GM19372 (cell line): Measurements from ENCODE around the gene CCDC78.

ENCODE experiments used
- ATAC-seq: cut with Tn5 transposase; IDR thresholded peaks from one replicate; pipeline ENCODE4 v1.9.1; 2021; ENCODE audit warnings: mild to moderate bottlenecking, low read depth, moderate library complexity; ENCODE audit not compliant: unreplicated experiment

Gene CCDC78

DNA sequence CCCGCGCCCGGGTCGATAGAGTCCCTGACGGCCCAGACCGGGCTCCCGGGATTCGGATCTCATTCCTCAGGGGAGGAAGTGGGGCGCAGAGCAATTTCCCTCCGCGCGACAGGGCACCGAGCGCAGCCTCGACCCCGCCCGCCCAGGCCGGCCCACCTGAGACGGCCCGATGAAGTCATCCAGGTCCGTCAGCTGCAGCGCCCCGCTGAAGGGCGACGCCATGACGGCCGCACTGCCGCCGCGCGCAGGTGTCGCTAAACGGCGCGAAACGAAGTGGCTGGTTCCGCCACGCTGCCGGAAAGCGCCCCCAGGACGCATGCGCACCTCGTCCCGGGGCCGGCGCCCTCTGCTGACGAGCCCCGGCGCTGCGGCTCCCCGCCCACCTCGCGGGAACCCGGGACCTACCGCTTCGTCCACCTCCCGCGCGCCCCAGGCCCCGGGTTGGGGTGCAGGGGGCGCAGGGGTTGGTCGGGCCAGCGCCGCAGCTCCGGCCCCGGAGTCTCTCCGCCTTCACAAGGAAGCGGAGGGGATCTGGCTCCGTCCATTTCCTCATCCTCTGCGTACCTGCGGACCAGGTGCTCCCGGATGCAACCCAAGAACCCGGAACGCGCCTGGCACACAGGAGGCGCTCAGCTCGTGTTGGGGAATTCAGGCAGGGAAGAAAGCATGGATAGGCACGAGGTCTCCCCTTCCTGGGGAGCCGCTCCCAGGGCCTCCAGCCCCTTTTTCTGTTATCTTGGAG, 14.7 kb upstream of the CCDC78 start, which contains the start of gene CIAO3:
Gene CIAO3, minus strand, starts transcription at position 234 of the 742 bp plus-strand sequence. Its CDS starts 12 bp downstream, at position 222.
- ATAC-seq = peak; percentile 77

DNA sequence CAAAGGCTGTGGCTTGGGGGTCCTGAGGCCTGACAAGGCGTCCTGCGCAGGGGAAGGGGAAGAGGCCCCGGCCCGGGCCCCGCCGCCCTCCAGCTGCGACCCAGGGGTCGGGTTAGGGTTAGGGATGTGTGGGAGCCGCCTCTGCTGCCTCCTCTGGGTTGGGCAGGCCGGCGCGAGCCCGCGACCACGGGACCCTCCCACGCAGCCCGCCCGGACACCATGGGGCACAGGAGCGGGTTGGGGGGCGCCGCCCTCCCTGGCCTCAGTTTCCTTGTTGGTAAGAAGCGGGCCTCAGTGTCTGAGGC, 14.2 kb upstream of the CCDC78 start:
- peak; percentile 5 for ATAC-seq

DNA sequence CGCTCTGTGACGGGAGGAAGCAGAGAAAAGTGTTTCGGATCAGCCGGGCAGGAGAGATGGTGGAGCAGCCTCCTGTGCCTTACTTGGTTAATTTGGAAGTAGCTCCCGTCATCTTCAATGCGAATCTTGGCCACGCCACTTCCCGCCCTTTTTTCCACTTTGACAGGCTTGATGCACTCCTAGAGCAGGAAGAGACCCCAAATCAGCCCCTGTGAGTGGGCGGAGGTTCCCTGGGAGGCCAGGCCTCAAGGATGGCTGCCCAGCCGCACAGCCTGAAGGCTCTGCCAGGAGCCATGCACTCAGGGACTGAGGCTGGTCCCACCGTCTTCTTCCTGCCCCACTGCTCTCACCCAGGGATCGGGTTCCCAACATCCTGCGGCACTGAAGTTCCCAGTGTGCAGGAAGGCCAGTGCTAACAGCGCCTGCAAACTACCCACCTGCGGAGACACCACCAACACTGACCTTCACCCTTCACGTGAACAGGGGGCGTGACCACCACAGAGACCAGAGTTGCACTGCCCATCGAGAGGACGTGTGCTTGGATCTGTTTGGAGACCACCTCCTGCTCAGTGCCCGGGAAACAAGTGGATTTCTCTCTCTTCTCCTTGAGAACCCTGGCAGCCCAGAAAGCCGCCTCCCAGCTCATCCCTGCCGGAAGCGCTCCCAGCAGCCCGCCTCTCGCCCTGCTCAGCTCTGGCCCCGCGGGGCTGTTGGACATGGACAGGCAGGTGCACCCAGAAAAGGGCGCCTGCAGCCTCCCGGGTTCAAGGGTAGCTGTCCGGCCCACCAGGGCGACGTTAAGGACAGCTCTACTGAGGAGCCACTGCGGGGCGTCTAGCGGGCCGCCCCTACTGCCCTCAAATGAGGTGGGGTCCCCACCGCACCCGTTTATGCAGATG, 13.6 kb upstream of the CCDC78 start:
- no peak for ATAC-seq

DNA sequence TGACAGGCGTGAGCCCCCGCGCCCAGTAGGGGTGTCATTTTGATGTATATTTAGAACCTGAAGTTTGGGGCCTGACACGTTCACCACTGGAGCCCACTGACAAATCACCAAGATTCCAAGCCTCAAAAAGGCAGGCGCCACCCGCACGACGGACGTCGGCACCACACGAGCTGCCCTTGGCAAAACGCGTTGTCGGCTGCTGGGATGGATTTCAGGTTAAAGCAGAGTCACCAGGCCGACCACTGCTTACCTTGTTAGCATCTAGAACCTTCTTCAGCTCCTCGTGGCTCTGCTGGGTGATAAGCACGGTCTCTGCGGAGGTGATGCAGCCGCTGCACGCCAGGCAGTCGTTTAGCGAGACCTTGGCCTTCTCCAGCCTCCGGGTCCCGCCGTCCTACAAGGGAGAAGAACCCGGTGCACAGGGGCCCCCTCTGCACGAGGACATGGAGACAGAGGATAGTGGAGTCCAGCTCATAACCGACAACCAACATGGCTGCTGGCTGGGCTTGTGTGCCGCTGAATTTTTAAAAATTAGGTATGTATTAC, 10.8 kb upstream of the CCDC78 start:
- no peak for ATAC-seq

DNA sequence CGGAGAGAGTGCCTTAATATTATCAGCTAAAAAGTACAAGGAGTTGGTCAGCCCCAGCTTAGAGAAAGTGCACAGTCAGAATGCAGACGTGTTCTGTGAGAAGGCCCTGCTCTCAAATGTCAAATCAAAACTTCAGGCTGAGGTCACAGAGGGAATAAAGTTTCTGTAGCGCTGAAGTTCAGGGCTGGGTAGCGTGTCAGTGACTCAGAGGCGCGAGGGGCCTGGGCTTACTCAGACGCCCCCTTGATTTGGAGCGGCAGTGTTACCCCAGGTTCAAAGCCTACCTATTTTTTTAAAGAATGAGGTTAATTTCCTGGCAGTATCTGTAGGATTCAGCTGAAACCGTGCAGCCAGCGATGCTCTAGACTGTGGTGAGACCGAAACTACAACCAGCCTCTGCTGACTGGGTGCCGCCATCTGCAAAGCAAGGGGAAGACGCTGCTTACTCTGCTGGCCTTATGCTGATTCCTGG, 9.8 kb upstream of the CCDC78 start:
- ATAC-seq = no peak

DNA sequence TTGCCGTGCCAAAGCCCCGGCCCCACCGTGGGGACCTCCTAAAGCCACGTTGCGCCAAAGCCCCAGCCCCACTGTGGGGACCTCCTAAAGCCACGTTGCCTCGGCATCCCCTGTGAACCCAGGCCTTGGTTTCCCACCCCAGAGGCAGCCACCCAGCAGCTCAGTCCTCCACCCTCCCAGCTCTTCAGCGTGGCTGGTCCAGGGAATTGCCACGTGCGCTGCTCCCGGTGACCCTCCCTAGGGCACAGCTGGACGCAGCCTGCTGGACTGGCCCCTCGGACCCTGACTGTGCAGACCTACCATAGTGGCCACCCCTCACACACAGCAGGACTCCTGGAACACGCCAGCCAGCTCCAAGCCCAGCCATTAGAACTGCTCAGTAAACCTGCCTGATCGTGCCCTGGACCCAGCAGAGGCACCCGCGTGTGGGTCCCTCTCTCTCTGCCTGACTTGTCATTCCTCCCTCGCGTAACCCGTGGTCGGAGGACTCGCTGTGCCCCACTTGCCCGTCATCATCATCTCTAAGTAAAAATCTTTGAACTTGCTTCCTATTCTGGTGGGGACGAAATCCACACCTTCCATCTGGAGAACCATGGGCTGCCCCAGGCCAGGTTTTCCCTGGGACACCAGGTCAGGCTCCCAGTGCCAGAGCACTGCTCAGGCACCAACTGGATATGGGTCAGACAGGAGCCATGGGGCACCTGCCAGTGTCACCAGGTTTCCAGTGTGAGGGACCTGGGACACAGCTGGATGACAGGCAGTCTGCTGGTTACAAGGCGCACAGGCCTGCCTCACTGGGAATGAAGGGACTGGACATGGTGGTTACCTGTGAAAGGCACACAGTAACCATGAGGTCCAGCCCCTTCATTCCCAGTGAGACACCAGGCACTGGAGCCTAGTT, 9.0 kb upstream of the CCDC78 start:
- ATAC-seq = no peak

DNA sequence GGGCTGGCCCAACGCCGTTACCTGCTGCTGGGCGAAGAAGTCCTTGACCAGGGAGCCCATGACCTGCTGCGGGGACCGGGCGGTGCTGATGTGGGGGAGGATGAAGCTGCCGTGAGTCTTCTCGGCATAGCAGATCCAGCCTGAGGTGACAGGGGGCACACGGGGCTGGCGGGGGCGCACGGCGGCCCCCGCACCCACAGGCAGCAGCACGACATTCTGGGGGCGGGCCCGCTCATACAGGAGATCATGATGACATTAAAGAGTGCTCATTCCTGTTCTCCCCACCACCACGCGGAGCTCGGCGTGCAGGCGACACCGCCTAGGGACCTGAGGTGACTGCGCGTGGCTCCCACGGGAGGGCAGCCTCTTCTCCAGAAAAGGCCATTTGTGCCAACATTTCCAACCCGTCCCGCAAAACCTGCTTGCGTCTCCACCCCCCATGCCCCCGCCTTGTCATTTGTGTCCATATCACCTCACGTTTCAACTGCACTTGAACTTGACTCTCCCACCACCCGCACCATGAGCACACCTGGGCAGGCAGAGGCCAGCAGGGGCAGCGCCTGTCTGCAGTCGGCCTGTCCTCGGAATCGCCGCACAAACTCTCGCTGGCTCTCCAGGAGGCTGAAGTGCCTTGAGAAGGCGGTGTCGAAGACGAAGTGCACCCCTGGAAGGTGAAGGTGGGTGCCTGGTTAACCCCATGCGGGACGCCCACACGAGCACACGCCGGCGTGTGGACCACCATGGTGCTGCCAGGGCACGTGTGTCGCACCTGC, 8.2 kb upstream of the CCDC78 start:
- ATAC-seq = no peak

DNA sequence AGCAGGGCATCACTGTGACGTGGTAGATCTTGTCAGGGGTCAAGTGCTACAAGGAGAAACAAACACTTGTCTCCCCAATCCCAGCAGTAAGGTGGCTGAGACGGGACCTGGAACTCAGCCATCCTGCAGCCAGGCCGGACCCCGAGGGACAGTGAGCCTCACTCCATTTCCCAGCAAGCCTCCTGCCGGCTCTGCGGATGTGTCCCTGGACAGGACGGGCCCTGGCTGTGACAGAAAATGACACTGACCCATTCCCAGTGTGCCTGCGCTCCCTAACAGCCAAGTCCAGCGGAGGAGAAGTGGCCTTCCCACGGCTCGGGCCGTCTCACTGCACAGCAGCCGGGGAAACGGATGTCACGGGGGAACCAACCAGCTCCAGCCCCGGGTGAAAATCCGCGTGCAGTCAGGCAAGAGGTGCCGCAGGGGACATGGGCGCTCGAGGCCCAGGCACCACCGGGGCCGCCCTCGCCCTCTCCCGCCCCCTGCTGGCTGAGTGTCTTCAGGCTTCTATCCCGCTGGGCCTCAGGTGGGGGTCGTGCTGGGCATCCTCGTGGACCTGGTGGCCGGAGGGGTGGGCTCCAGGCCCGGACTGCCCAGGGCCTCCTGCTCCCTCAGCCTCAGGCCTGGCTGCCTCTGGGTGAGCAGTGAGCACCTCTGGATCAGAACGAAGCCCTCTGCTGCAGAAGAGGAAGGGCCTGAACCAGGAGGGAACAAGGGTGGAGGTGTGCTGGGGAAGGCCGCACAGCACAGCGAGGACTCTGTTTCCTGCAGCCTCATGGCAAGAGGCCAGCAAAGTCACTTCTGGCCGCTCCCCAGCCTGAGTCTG, 7.4 kb upstream of the CCDC78 start:
- ATAC-seq = no peak

DNA sequence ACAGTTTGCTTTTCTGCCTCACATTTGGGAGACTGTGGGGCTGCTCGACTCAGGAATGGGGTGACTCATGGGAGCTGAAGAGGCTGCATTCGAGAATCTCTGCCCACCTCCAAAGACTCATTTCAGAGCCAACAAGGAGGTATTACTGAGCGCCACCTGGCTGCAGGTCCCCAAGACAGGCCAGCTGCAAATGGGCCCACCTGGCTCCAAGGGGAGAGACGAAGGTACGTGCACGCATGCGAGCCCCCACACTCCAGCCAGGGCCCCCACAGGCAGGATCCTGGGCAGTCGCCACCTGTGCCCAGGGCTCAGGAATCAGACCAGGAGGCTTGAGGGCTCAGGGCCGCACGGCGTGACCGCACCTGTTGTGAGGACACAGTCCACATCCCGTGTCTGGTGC, 6.7 kb upstream of the CCDC78 start:
- no peak for ATAC-seq

DNA sequence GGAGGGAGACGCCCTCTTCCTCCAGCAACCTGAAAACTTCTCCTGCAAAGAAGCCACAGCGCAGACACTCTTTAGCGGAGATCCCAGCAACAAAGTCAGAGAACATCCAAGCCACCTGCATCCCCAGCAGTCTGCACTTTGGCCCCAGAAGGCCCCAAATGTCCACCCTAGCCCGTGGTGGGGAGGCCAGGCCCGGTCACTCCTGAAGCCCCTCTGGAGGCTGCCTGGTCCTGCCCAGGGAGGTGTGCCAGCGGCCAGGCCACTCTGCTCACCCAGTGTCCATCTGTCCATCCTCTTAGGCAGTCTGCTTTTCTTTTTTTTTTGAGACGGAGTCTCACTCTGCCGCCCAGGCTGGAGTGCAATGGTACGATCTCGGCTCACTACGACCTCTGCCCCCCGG, 6.1 kb upstream of the CCDC78 start:
- ATAC-seq = no peak

DNA sequence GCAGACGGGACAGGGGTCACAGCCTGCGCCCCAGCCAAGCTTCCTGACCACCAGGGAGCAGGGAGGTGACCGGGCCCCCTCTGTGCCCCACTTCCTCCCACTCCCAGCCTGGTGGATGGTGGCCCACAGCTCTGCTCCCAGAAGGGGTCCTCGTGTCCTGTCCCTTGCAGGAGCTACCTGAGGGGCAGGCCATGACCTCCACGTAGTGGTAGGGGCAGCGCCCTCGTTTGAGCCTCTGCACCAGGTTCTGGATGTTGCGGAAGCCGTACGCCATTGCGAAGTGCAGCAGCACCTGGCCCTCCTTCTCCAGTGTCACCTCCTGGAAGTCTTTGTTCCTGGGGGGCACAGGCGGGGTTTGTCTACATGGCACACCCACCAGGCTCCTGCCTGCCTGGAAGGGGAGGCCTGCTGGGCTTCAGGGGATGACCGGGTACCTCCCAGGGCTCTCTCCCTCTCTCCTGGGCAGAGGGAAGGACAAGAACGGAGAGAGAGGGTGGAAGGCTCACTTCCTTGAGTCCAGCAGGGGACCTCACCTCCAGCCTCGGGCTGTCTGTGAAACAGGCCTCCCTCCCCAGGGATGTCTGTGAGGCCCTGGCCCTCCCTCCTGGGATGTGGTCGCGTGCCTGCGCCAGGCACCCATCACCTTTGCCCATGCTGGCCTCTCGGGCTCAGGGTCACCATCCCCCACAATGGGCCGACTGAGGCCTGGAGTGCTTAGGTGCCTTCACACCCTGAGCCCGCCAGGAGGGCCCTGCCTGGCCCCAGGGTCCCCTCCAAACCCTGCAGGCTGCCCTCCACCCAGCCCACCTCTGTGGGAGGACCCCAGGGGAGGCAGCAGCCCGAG, 4.6 kb upstream of the CCDC78 start:
- no peak for ATAC-seq

DNA sequence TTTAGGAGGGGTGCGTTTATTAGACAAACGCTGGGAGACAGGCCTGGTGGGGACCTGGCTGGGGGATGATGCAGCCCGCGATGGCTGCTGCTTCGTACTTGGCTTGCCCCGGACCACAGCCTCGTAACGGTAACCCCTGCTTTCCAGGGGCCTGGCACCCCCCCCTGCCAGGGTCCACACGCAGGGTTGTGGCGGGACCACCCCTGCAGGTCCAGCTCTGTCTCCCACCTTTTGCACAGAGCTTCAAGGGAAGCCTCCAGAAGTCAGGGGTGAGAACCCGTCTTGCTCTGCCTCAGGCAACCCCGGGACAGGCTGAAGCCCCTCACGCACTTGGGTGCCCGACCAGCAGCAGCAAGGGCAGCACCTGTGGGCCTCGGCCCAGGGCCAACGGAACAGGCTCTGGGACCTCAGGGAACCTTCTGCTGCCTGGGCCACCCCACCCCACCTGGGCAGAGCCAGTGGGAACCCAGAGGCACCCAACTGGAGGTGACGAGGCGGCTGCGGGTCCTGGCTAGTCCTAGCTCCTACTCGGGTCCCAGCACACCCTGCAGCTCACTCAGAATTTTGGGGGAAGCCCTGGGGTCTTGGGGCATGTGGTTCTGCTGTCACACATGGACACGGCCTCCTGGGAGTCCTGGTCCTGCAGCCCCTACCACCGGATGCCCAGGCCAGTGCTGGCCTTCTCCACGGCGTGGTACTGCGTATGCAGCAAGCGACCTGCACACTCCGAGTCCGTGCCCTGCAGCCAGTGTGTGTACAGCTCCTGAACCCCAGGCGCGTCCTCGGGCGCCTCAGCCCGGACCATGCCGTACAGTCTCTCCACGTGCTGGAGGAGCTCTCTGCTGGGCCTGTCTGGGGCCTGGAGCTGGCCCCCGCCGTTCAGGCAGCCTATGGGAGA, 3.8 kb upstream of the CCDC78 start:
- ATAC-seq = no peak

DNA sequence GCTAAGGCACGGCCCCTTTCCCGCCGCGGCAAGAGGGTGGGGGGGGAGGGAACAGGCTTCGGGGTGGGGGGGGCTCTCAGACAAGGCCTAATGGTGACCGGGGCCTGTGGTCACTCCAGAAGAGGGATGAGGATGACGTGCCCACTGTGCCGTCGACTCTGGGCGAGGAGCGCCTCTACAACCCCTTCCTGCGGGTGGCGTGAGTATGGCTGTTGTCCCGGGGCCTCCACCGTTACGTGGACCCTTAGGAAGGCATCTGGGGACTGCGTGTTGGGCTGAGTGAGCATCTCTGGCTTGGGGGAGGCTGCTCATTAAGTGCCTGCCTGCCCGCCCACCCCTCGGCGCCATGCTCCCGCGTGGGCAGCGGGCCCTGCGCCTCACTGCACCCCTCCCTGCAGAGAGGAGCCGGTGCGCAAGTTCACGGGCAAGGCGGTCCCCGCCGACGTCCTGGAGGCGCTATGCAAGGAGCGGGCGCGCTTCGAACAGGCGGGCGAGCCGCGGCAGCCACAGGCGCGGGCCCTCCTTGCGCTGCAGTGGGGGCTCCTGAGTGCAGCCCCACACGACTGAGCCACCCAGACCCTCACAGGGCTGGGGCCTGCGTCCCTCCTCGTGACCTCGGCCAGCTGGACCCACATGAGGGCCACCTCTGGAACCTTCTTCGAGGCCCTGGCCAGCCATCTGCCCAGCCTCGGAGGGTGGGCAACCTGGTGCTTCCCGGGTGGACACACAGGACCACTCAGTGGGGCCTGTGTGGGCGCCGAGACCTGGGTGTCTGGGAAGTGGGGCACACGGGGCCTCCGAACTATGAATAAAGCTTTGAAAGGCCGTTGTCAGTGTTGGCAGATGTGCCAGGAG, 2.9 kb upstream of the CCDC78 start:
- no peak for ATAC-seq

DNA sequence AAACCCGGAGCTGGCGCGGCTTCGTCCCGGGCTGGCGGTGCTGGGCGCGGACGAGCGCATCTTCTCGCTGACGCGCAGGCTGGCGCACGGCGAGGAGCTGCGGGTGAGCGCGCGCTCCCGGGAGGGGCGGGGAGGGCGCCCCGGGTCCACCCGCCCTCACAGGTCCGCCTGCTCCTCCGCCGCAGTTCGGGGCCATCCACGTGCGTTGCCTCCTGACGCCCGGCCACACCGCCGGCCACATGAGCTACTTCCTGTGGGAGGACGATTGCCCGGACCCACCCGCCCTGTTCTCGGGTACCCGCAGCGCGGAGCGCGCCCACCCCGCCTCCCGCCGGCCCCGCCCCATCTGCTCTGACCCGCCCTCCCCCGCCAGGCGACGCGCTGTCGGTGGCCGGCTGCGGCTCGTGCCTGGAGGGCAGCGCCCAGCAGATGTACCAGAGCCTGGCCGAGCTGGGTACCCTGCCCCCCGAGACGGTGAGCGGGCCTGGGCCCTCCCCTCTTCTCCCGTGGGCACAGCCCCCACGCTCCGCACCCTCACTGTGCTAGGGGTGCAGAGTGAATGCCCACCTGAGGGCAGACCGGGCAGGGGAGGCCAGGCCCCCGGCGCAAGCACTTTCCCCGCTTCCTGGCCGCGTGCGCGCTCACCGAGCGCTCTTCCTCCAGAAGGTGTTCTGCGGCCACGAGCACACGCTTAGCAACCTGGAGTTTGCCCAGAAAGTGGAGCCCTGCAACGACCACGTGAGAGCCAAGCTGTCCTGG, 2.1 kb upstream of the CCDC78 start:
- peak; percentile 42 for ATAC-seq

DNA sequence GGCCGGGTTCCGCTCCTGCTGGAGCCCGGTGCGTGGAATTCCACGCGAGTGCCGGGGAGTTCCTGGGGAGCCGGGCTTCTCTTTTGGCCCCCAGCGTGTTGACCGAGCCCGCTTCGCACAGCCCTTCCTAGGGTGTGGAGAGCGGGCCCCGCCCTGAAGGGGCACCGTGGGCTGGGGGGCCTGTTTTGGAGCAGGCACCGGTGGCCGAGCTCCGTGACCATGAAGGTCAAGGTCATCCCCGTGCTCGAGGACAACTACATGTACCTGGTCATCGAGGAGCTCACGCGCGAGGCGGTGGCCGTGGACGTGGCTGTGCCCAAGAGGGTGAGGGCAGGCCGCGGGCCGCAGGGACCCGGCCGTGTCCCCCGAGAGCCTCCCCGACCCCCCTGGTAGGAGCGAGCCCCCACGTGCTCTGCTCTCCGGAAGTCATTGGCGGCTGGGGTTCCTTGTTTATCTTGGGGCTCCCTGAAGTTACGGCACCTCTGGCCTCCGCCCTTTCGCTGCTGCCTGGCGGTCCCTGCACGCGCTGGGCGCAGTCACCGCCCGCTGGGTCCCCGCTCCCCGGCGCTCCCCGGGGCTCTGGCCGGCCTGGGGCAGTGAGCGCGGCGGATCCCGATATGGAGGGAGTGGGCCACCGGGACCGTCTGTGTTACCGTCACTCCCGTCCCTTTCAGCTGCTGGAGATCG, 1.2 kb upstream of the CCDC78 start:
- ATAC-seq = no peak
